Measurements from ENCODE around the gene IRGQ.

DNA sequence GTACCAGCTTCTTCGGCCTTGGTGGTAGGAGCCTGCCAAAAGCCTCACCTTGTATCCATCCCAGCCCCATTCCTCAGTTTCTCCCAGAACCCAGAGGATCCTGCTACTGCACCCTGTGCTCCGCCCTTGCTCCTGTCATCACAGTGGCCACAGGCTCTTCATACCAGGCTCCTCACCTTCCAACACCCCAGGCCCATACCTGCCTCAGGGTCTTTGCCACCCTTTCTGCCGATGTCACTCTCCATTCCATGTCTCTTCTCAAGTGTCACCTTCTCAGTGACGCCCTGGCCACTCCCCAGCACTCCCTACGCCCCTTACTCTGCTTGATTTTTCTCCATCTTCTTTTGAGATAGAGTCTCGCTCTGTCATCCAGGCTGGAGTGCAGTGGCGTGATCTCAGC, 13.9 kb upstream of the IRGQ start:
- TF ChIP-seq, protein P1, sequence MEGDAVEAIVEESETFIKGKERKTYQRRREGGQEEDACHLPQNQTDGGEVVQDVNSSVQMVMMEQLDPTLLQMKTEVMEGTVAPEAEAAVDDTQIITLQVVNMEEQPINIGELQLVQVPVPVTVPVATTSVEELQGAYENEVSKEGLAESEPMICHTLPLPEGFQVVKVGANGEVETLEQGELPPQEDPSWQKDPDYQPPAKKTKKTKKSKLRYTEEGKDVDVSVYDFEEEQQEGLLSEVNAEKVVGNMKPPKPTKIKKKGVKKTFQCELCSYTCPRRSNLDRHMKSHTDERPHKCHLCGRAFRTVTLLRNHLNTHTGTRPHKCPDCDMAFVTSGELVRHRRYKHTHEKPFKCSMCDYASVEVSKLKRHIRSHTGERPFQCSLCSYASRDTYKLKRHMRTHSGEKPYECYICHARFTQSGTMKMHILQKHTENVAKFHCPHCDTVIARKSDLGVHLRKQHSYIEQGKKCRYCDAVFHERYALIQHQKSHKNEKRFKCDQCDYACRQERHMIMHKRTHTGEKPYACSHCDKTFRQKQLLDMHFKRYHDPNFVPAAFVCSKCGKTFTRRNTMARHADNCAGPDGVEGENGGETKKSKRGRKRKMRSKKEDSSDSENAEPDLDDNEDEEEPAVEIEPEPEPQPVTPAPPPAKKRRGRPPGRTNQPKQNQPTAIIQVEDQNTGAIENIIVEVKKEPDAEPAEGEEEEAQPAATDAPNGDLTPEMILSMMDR (IDR thresholded peaks at IDR 0.05), result no peak
- TF ChIP-seq POLR2A (IDR thresholded peaks at IDR 0.05), result no peak

All from esophagus squamous epithelium (tissue), 4 donors.